GM18508 (cell line): ENCODE results near the gene STK25.

Experiments
- ATAC-seq: cut with Tn5 transposase; IDR thresholded peaks from one replicate; pipeline ENCODE4 v1.9.1; 2021; ENCODE audit warnings: moderate number of reproducible peaks; ENCODE audit not compliant: insufficient read depth, unreplicated experiment

The STK25 gene

DNA sequence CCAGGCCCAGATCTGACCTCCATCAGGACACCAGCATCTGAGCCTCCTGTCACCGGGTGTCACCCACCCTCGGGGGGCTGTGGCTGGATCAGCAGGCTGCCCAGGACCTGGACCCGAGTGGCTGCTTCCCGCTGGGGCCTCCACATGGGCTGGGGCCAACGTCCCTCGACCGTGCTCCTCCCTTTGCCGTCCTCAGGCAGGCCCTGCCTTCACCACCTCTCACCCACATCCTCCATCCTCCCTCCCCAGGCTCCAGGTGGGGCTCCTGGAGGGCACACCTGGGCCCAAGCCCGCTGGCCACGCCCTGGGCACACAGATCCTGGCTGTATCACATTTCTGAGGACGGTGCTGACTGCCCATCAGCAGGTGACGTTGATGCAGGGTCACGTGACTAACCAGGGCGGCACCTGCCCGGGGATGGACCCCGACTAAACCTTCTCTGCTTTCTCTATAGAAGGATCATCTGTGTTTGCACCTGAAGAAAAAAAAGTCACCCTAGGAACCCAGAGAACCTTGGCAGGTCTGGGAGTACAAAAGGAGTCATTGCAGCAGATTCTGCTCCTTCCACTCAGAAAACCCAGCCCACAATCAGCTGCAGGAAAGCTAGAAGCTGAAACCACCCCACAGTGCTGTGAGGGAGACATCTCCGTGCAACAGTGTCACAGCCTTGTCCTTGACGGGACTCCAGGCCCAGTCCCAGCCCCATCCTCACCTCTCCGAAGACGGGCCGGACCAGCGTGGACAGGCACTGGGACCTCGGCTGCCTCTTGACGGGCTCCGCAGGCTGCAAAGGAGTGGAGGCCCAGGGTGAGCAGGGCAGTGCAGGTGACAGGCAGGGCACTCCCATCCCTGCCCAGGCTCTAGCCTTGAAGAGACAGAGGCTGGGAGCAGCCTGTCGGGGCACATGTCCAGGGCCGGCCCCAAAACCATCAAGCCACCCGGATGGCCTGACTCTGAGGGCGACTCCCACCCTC is 11.2 kb downstream of the STK25 start:
- no peak for ATAC-seq

DNA sequence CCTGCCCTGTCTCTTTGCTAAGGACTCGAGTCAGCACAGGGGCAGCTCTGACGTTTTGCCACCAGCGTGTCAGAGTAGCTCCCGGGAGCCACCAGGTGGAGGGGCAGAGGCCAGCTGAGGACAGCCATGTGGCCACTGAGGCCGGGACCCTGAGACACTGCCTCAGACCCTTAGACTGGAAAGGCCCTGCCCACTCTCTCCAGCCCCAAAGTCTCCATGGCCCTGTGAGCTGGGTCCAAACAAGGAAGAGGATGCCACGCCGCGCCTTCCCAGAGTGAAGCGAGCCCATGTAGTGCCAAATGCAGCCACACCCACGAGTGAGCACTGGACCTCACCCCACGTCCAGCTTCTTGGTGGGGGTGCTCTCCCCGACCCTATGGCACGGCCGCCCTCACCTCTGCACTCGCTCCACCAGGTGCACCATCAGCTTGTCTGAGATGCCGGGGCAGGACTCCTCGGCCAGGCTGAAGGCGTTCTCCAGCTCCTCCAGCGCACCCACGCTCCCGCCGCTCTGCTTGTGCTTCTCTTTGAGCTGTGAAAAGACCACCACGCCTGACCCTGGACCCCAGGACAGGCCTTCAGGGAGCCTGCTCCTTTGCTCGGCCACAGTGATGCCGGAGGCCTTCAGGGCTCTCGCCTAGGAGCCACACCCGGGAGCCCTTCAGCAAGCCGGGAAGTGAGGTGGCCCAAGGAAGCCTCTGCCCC is 12.2 kb downstream of the STK25 start:
- ATAC-seq: no peak

DNA sequence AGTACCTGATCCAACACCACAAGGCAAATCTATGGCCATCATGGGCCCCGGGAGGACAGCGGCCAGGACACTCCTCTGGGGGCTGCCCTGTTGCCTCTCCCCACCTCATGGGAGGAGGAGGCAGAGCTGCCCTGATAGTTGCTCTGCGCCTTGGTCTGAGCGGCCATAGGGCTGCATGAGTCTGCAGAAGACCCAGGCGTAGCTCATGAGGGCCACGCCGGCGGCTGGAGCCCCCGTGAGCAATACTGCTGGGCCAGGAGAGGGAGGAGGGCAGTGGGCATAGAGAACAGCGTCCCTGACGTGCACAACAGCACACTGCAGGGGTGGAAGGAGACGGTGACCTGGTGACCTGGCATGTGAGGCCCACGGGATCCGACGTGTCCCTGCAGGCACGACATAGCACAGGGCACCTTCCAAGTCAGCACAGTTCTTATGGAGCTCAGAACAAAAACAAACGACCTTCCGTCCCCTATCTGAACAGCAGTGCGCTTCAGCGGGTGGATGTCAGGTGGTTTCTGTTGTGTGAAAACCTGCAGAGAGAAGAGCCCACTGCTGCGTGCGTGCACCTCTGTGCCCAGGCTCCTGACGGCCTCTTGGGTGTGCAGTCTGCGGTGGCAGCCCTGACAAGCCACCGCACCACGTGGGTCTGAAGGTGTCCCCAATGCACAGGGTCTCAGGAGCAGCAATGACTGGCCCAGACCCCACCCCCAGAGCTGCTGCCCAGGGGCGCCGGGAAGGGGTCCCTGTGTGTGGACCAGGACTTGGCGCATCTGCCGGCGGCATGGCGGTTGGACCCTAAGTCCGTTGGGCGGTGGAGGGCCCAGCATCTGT is 13.0 kb downstream of the STK25 start:
- ATAC-seq: no peak

DNA sequence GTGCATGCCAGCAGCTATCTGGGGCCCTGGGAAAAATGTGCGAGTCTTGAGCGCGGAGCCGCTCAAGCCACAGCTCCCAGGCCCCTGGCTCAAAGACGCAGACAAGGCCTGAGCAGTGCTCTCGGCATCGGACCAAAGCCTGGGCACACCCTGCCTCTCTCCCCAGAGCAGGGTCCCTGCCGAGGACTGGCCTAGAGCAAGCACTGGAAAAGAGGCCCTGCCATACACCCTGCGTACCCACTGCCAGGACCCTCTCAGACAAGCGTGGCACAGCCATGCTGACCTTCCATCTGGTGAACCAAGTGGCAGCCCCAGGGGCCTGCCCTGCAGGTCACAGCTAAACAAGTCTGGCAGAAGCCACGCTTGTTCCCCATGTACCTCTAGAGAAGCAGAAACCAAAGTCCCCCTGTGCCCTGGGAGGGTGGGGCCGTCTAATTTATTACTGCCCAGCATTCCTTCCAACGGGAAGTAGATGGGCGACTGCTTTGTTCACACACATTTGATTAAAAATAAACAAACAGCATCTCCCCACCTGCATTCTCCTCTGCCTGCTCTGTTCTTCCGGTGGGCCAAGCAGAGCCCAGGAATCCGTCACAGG is 14.0 kb downstream of the STK25 start:
- ATAC-seq: no peak

DNA sequence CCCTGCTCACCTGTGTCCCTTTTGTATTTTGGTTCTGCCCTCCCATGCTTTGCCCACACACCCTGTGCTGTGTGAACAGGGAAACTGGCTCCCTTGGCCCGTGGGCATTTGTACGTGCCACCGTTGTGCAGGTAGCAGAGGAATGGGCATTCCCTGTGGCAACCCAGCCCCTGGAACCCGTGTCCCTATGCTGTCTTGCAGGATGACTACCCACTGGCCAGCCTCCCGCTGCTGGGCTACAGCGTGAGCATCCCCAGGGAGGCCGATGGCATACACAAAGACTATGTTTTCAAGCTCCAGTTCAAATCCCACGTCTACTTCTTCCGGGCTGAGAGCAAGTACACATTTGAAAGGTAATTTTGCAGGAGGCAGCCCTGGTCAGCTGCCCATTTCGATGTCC is 15.3 kb downstream of the STK25 start:
- ATAC-seq: no peak

DNA sequence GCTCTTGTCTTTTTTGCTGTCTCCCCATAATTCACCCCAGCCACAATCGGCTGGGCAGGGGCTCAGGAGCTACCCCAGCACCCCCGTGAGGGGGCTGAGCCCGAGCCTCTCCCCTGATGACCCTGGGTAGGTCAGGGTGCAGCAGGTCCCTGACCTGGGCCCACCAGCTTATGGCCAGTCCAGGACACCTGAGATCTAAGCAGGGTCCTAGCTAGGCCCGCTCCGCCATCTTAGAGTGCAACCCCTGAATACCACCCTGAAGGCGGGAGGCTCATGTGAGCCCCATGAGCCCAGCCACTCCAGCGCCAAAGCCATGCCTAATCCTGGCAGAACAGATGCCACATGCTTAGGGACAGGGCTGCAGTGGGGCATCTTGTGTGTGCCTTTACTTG is 16.2 kb downstream of the STK25 start:
- no peak for ATAC-seq

DNA sequence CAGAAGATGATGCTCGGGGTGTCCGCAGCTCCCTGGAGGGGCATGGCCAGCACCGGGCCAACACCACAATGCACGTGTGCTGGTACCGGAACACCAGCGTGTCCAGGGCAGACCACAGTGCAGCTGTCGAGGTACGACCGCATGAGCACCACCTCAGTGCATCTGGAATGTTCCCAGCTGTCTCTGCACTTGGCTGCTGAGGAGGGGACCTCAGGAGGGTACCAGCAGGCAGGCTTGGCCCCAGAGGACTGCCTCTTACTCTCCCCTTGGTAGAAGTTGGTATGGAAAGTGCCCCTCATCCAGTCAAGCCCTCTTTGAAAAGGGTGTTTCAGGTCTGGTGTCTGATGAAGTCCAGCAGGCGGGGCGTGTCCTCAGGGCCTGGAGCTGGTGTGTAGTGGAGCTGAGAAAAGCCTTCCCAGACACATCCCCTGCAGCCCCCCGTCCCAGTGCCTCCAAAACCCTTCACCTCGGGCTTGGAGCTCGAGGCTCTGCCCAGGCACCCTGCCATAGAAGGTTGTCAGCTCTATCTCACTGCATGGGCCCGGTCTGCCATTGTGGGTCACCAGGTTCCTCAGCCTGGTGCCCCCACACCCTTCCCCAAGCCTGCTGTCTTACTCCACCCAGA is 16.7 kb downstream of the STK25 start:
- no peak for ATAC-seq

DNA sequence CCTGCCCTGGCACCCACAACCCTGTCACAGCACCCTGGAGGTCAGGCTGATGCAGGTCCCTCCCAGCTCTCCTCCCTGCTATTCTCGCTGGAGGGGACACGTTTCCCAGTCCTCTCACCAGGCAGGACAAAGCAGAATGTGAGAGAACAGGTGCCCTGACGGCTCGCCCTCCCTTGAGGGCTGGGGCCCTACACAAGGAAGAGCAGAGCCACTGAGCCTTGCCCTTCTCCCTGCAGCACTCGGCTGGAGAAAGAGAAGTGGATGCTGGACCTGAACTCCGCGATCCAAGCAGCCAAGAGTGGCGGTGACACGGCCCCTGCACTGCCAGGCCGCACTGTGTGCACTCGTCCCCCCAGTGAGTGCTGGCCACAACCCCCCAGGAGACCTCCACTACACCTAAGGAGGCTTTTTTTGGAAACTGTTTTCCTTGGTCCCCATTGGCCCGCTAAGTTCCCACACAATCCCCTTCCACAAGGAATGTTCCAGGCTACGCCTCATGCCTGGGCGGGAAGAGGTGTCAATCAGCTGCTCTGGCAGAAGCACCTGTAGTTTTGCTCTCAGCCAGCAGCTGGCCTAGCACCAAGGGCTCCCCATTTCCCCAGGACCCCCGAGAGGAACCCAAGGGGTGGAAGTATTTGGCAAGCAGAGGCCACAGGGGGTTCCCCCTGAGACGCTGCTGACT is 17.4 kb downstream of the STK25 start:
- no peak for ATAC-seq

DNA sequence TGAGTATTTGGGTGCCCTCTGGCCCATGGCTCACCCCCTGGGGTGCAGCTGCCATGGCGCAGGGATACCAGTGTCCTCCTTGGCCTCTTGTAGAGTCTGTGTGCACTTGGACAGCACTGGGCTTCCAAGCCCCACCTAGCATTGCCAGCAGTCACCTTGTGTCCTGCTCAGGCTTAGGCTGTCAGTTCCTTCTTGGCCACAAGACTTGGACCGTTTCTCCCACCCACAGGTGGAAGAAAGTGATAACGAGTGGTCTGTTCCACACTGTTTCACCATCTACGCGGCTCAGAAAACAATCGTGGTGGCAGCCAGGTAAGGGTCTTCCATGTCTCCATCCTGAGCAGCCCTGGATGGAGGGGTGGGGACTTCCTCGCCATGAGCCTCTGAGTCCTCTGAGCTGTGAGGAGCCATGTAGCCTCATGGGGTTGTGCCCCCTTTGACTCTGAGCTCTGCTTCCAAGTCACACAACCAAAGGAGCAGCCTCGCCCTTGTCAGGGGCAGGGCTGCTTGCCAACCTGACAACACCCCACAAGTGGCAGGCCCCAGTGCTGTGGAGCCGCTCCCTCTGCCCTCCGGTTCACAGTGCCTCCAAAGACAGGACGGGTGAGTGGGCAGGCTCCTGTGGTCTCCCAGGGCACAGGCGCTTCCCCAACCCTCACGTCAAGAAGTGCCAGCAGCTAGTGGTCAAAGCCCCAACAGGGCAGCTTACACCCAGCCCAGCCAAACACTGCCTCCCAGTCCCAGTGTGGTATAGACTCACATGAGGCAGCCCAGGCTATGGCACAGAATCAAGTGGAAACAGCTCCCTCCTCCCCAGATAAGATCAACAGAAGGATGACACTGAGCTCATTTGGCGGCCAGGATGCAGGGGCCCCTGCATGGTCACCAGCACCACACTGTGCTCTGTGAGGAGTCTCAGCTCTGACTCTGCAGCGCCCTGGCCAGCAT is 18.4 kb downstream of the STK25 start:
- no peak for ATAC-seq

DNA sequence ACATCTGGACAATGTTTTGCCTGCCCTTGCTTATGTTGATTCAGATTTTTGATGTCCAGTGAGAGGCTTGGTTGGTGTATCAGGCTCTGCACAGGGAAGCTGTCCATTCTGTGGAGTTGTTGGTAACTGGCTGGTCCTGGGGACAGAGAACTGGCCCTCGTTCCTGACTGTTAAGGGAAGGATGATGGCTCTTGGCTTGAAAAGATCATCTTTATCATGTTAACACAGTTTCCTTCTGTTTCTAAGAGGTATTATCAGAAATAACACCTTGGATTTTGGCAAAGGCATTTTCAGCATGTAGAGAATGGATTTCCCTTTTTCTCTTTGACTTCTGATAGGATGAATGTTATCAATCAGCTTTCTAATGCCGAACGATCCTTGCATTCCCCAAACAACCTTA is 19.3 kb downstream of the STK25 start:
- no peak for ATAC-seq

DNA sequence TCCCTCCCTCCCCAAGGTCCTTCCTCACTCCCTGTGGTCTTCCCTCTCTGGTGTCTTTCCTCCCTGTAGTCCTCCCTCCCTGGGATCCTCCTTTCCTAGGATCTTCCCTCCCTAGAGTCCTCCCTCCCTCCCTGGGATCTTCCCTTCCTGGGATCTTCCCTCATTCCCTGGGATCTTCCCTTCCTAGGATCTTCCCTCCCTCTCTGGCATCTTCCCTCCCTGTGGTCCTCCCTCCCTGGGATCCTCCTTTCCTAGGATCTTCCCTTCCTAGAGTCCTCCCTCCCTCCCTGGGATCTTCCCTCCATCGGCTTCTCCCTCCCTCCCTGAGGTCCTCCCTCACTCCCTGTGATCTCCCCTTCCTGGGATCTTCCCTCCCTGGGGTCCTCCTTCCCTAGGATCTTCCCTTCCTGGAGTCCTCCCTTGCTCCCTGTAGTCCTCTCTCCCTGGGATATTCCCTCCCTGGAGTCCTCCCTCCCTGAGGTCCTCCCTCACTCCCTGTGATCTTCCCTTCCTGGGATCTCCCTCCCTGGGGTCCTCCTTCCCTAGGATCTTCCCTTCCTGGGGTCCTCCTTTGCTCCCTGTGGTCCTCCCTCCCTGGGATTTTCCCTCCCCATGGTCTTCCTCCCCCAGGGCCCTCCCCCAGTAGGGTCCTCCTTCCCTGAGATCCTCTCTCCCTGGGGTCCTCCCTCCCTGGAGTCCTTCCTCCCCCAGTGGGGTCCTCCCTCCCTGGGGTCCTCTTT is 23.0 kb downstream of the STK25 start:
- ATAC-seq: no peak

DNA sequence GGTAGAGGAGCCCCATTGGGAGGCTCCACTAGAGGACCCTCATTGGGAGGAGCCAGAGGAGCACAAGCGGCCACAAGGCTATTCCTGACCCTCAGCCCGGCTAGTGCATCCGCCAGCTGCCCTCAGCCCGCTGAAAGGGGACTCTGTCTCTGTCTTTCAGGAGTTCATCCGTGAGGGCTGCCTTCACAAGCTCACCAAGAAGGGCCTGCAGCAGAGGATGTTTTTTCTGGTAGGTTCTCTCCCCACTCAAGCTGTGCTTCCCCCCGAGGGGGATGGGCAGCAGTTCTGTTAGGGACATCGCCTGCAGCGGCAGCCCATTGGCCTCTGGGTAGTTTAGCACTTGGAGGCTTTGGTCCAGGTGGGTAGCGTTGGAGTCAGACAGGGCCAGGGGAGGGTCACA is 25.1 kb downstream of the STK25 start:
- no peak for ATAC-seq

DNA sequence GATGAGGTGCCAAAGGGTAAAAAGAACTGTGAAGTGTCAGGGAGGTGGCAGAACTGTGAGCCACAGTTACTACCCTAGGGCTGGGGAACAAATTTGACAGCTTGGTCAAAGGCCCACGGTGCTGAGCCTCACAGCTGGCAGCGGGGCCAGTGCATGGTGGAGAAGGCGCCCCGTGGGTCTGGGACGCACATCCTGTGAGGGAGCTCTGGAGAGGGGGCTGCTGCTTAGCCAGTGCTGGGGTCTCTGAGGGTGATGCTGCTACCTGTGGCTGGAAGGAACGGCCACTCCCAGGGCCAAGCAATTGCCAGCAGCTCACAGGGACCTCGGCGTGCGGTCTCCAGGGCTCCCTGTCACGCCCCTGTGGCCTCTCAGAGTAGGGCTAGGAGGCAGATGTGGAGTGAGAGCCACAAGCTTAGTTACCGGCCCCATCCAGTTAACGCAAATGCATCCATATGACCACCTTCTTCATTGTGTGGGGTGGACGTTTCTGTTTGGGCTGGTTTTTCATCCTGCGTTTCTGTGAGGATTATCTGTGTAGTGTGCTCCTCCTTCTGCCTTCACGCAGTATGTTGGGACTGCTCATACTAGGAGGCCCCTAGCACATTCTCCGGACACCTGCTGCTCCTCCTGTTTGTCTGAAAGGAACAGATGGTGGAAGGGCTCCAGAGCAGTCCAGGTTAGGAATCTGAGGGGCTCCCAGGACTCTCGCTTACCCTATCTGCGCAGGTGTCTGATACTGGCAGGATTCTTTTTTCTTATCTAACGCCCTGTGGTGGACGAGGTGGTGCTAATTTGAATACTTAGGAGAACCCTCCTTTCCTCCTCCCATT is 26.0 kb downstream of the STK25 start:
- ATAC-seq: no peak

DNA sequence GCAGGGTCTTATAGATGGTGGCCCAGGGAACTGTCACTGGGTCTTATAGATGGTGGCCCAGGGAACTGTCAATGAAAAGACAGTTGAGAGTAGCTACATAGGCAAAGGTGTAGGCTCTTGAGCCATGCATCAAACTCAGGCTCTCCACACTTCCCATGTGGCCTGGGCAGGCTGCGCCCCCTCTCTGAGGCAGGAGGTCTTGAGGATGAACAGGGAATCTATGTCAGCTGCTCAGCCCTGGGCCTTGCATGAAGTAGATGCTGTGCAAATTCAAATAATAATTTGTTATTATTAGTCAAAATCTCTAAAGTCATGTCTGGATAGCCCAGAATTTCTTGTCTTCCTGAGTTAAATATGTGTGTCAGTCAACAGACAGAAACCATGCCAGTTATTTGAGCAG is 26.7 kb downstream of the STK25 start:
- no peak for ATAC-seq

DNA sequence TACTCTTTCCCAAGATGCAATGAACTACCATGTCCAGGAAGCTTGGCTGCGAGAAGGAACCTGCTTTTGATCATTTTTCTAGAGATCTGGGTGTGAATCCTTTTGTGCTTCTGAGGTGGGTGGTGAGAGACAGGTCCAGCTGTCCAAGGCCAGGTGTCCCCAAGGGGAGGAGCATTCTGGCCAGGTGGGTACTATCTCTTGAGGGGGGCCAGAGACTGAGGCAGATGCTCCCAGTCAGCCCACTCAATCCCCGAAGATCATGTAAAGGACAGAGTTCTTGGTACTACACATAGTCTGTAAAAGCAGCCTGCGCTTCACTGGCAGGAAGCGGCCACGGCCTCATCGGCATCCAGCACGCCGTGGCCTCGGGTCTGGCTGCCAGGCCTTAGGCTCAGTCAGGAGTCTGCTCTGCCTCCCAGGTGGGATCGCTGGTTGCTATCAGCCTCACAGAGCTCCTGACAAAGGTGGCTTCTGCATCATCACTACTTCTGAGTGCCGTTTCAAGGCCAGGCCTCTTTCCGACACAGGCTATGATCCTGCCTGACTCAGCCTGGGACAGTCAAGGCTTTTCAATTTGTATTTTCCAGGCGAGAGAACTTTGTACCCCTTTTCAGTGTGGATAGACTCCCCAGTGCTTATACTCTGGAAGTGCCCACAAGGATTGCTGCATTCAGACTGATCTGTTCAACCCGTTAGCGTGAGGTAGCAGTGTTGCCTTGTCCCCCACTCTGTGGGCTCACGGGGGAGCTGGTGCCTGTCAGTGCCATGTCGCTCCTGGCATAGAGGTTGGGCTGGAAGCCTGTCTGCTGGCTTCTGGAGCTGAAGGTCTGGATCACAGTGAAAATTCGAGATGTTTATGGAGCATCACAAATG is 29.1 kb downstream of the STK25 start:
- ATAC-seq: no peak

DNA sequence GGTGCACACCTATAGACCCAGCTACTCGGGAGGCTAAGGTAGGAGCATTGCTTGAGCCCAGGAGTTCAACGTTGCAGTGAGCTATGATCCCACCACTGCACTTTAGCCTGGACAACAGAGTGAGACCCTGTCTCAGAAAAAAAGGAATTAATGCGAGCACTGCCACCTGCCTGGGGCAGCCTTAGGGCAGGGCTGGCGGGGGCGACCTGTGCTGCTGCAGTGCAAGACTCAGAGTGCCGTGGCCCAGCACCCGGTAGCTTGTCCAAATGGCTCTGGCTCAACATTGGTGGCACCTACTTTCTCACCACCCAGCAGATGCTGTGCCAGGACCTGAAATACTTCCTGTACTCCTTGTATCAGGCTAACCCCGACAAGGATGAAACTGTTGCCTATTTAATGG is 30.2 kb downstream of the STK25 start:
- no peak for ATAC-seq
